GM18517 (cell line): ENCODE data around the gene MPEG1.

Experiments used
- ATAC-seq: cut with Tn5 transposase; IDR thresholded peaks from one replicate; pipeline ENCODE4 v1.9.1; 2021; ENCODE audit warnings: mild to moderate bottlenecking, moderate library complexity; ENCODE audit not compliant: unreplicated experiment

The MPEG1 gene

DNA sequence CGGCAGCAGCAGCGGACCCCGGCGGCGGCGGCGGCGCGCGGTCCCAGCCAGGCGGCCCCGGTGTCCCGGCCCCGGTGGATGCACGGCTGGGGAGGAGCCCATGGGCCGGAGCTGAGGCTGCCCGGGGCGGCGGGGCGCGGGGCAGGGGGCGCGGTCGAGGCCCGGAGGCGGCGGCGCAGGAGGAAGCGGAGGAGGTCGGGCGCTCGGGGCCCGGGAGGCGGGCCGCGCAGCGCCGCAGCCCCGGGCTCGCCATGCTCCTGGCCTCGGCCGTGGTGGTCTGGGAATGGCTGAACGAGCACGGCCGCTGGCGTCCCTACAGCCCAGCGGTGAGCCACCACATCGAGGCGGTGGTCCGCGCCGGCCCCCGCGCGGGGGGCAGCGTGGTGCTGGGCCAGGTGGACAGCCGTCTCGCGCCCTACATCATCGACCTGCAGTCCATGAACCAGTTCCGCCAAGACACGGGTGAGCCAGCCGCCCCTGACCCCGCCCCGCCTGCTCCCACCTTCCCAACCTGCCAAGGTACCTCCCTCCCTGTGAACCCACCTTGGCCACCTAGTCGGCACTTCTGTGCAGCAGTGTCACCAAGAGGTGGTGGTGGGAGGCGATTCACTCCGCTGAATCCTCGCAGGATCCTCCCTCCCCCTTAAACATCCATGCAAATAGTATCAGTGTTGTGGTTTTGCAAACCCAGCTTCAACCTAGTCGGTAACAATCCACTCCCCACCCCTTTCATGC lies 40.2 kb downstream of the MPEG1 start:
- peak; percentile 27 for ATAC-seq

GRCh38 chr11:59171508-59172322 lies 41.0 kb downstream of the MPEG1 start, which contains the start of gene DTX4:
Gene DTX4 (plus strand): TSS chr11:59172132. CDS start chr11:59172596, 464 bp downstream.
- ATAC-seq: peak; percentile 73

DNA sequence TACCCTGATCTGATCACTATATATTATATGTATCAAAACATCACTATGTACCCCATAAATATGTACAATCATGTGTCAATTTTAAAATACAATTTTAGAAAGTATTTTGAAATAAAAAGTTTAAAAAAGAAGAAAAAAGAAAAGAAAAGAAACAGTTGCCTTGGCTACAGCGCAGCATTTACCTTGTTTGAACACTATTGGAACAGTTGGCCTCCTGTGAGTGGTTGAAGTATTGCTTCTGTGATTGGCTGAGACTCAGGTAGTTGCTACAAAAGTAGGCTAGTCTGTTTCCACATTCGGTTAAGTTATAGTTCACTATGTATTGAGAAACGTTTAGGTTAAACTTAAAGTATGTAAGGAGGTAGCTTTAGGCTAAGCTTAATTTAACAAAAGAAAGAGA lies 48.7 kb downstream of the MPEG1 start:
- ATAC-seq: no peak
